HCT116 (cell line): Measurements from ENCODE around the gene MYO7A. TPM values are rescaled to one million over a fixed set of nuclear protein-coding genes. Genes with fewer than 3 reads are reported as not detected.

Experiments used
- ATAC-seq: fragments of 200-7000 bp; cut with Tn5 transposase; 2 replicates; pipeline ENCODE4 v1.9.1; 2020; ENCODE audit warnings: mild to moderate bottlenecking, moderate library complexity
- BruUV-seq: library from RNA; stranded (reverse); fragments of 400-500 nt; replicated peaks from 2 replicates; lab custom pipeline; 2021; lab: Mats Ljungman, UMichigan
- CTCF ChIA-PET: fragments of 300-600 bp; sonication (Branson Sonifier 250); formaldehyde crosslinking; loops from one replicate; lab custom pipeline; 2021; ENCODE audit warnings: antibody characterized with exemption; lab: Charles Lee
- POLR2A ChIA-PET: fragments of 300-600, 350-600 bp; sonication (Branson Sonifier 250); formaldehyde crosslinking; loops from one replicate; lab custom pipeline; 2021; ENCODE audit warnings: antibody characterized with exemption; lab: Charles Lee
- RAD21 ChIA-PET, 2 experiments: fragments of 300-600 bp; sonication (Branson Sonifier 250); formaldehyde crosslinking; loops; one replicate each; lab custom pipeline; 2023; ENCODE audit warnings: low total read pairs in 2 of 2; ENCODE audit not compliant: uncharacterized antibody in 2 of 2, unreplicated experiment in 2 of 2, low non-redundant PET in 1 of 2; lab: Charles Lee
- DNase-seq: peaks from one replicate; pipeline ENCODE4 v3.0.0-alpha.2; 2010; ENCODE audit warnings: low read depth, low spot score
- H2AFZ ChIP-seq: fragments of 200-600 bp; shearing (Covaris generic), sonication (generic); 2 replicates; pipeline ENCODE4 v1.6.1; 2017; ENCODE audit warnings: low read depth, mixed run types, mixed read lengths, antibody characterized with exemption, low read length; ENCODE audit not compliant: poor library complexity, severe bottlenecking
- H3K27ac ChIP-seq: 2 replicates; pipeline ENCODE4 v1.5.1; 2012; ENCODE audit warnings: low read depth, low read length
- H3K27me3 ChIP-seq: fragments of 200-600 bp; sonication (generic); 2 replicates; pipeline ENCODE4 v1.6.1; 2016; ENCODE audit warnings: mixed run types, low read length, mixed read lengths; ENCODE audit not compliant: insufficient read depth
- H3K36me3 ChIP-seq, 2 experiments: fragments of 200-500 bp in 1 of 2; fragments of 200-600 bp in 1 of 2; sonication (Bioruptor generic) in 1 of 2; sonication (generic) in 1 of 2; 2 replicates each; pipeline versions ENCODE4 v1.5.1 to v1.6.1; 2014 to 2016; ENCODE audit warnings: low read length in 2 of 2, inconsistent platforms in 1 of 2, mixed read lengths in 1 of 2, mixed run types in 1 of 2; ENCODE audit not compliant: insufficient read depth in 2 of 2, control insufficient read depth in 1 of 2
- H3K4me1 ChIP-seq, 2 experiments: fragments of 200-600 bp in 1 of 2; sonication (generic) in 1 of 2; 2 replicates each; pipeline versions ENCODE4 v1.5.1 to v1.6.1; 2012 to 2017; ENCODE audit warnings: low read length in 2 of 2, inconsistent platforms in 1 of 2, mild to moderate bottlenecking in 1 of 2, mixed read lengths in 1 of 2, mixed run types in 1 of 2, moderate library complexity in 1 of 2; ENCODE audit not compliant: insufficient read depth in 2 of 2, control insufficient read depth in 1 of 2
- H3K4me2 ChIP-seq: fragments of 200-600 bp; sonication (generic); 2 replicates; pipeline ENCODE4 v1.6.1; 2017; ENCODE audit warnings: mixed run types, low read length, mixed read lengths
- H3K4me3 ChIP-seq, 2 experiments: fragments of 200-600 bp in 1 of 2; sonication (generic) in 1 of 2; replicated peaks in 1 of 2; 2 replicates each; pipeline ENCODE4 v1.5.1; 2011 to 2016; ENCODE audit warnings: low read length in 2 of 2, control low read depth in 1 of 2, low read depth in 1 of 2, mild to moderate bottlenecking in 1 of 2, mixed read lengths in 1 of 2, mixed run types in 1 of 2
- H3K79me2 ChIP-seq: fragments of 200-600 bp; sonication (generic); 2 replicates; pipeline ENCODE4 v1.6.1; 2017; ENCODE audit warnings: mild to moderate bottlenecking, mixed run types, low read length, moderate library complexity, mixed read lengths; ENCODE audit not compliant: insufficient read depth
- H3K9ac ChIP-seq: fragments of 200-600 bp; sonication (generic); 2 replicates; pipeline ENCODE4 v1.6.1; 2016; ENCODE audit warnings: low read length, mixed read lengths
- H3K9me2 ChIP-seq: fragments of 200-600 bp; sonication (generic), shearing (Covaris generic); 2 replicates; pipeline ENCODE4 v1.6.1; 2017; ENCODE audit warnings: mixed run types, mild to moderate bottlenecking, moderate library complexity; ENCODE audit not compliant: insufficient read depth
- H3K9me3 ChIP-seq, 2 experiments: fragments of 200-500 bp in 1 of 2; fragments of 200-600 bp in 1 of 2; sonication (Bioruptor generic) in 1 of 2; sonication (generic) in 1 of 2; 2 replicates each; pipeline ENCODE4 v1.6.1; 2014 to 2017; ENCODE audit warnings: low read length in 2 of 2, mixed read lengths in 2 of 2, inconsistent platforms in 1 of 2, low read depth in 1 of 2, mild to moderate bottlenecking in 1 of 2, mixed run types in 1 of 2, moderate library complexity in 1 of 2; ENCODE audit not compliant: control insufficient read depth in 1 of 2, insufficient read depth in 1 of 2
- H4K20me1 ChIP-seq: fragments of 200-600 bp; sonication (generic), shearing (Covaris generic); 2 replicates; pipeline ENCODE4 v1.6.1; 2017; ENCODE audit warnings: mixed run types, mild to moderate bottlenecking, moderate library complexity; ENCODE audit not compliant: insufficient read depth
- ATF3 ChIP-seq: IDR thresholded peaks from 2 replicates; pipeline ENCODE4 v1.6.1; 2012
- CBX3 ChIP-seq: IDR thresholded peaks from 2 replicates; pipeline ENCODE4 v1.6.1; 2012; ENCODE audit warnings: low read depth
- CEBPB ChIP-seq: IDR thresholded peaks from 2 replicates; pipeline ENCODE4 v1.6.1; 2012; ENCODE audit warnings: low read depth
- EZH2phosphoT487 ChIP-seq: fragments of 200-600 bp; IDR thresholded peaks from 2 replicates; pipeline ENCODE4 v1.6.1; 2018; ENCODE audit warnings: antibody characterized with exemption, borderline replicate concordance
- REST ChIP-seq: IDR thresholded peaks from 2 replicates; pipeline ENCODE4 v1.6.1; 2012; ENCODE audit warnings: low read depth
- TCF7L2 ChIP-seq: IDR thresholded peaks from 2 replicates; pipeline ENCODE4 v1.7.0; 2011; ENCODE audit warnings: borderline replicate concordance, inconsistent platforms; ENCODE audit not compliant: insufficient read depth, insufficient read length; ENCODE audit errors: extremely low read depth
- ZNF274 ChIP-seq: fragments of 200-500 bp; sonication (Bioruptor generic); IDR thresholded peaks from 2 replicates; pipeline ENCODE4 v1.6.1; 2014; ENCODE audit warnings: mild to moderate bottlenecking, low read depth, low read length, inconsistent platforms
- intact Hi-C: fragments of 100-400 bp; cut with micrococcal nuclease; formaldehyde crosslinking; loops from 2 replicates; pipeline ENCODE4 v1.10.0; 2022
- total RNA-seq: library from RNA; stranded (reverse); gene quantifications from one replicate; pipeline ENCODE4 v1.2.1, GENCODE V29; 2021; ENCODE audit not compliant: unreplicated experiment

Gene MYO7A
- total RNA-seq, 1 experiment from 2014 or later, result 1.8 TPM

GRCh38 chr11:77193167-77193566 lies 65.1 kb downstream of the MYO7A start:
- CTCF ChIA-PET, result interaction anchor here (1.0 kb wide), 1 partner anchor 425 kb away, joined by 3 read pairs; no protein-coding TSS in a partner anchor

More at GRCh38 chr11:77193167-77193566, 65.1 kb downstream of the MYO7A start:
- no peak for TF ChIP-seq REST
- no peak for TF ChIP-seq ZNF274
- TF ChIP-seq ATF3, result no peak
- TF ChIP-seq EZH2phosphoT487, result no peak
- TF ChIP-seq CEBPB, result no peak
- no peak for TF ChIP-seq TCF7L2
- TF ChIP-seq CBX3, result no peak
- TF ChIP-seq, all 23 proteins: peak for 0
- H3K79me2 ChIP-seq, result no peaks in the 10 kb centered on the region
- ChIA-PET RAD21 (no interaction called here), POLR2A (no interaction called here)
- no peaks in the 10 kb centered on the region for H3K9me2 ChIP-seq
- H3K9me3 ChIP-seq, result no peaks in the 10 kb centered on the region
- DNase-seq, result no peak
- H3K27ac ChIP-seq, result no peak overlapping the region
- H4K20me1 ChIP-seq, result no peaks in the 10 kb centered on the region
- no peak for ATAC-seq
- peaks cover 0 to 14% of the 10 kb centered on the region in 2 experiments; a peak in 3 of 4 replicates for H3K4me1 ChIP-seq
- no peaks in the 10 kb centered on the region for H3K27me3 ChIP-seq
- no peak overlapping the region for H3K4me2 ChIP-seq
- intact Hi-C loops, result loop anchor here (2.0 kb wide), 1 partner anchor 280 kb away; no protein-coding TSS in a partner anchor
- no peaks in the 10 kb centered on the region for H3K36me3 ChIP-seq
- no peak overlapping the region for H3K4me3 ChIP-seq
- no peak overlapping the region for H3K9ac ChIP-seq
- BruUV-seq, result no TSS peak
- no peak overlapping the region for H2AFZ ChIP-seq
